ENCODE measurements around the gene SND1. TPM values are rescaled to one million over a fixed set of nuclear protein-coding genes. Genes with fewer than 3 reads are reported as not detected.

The SND1 gene
- total and polyA plus RNA-seq, 2 donors (not counting 1 experiment from before 2014, with no cell fraction given), result 137 to 174 TPM

- no peaks in the 10 kb centered on the region for H3K27me3 ChIP-seq (ENCODE audit: control insufficient read depth, insufficient read depth, low read length)
- no peak overlapping the region for H2AFZ ChIP-seq (ENCODE audit: low read length)
- H3K4me3 ChIP-seq (replicated peaks in 1 of 4; ENCODE audit: control extremely low read depth in 1 of 4, insufficient read depth in 1 of 4, low read depth in 3 of 4, low read length in 4 of 4), result no peak overlapping the region
- H3K4me1 ChIP-seq (ENCODE audit: control insufficient read depth, extremely low read depth, insufficient read depth, low read length), result peaks cover 2% of the 10 kb centered on the region
- H3K9ac ChIP-seq (ENCODE audit: insufficient read depth, low read length), result no peak overlapping the region
- H3K9me3 ChIP-seq (ENCODE audit: control insufficient read depth, insufficient read depth, low read depth, low read length), result no peaks in the 10 kb centered on the region
- DNase-seq (ENCODE audit: low read depth in 2 of 2), result no peak
- H3K79me2 ChIP-seq (ENCODE audit: control insufficient read depth, insufficient read depth, low read length), result no peaks in the 10 kb centered on the region
- no peak overlapping the region for H3K27ac ChIP-seq (ENCODE audit: insufficient read depth, low read length)
- no peaks in the 10 kb centered on the region for H3K36me3 ChIP-seq (ENCODE audit: control insufficient read depth, insufficient read depth, low read length)
- no peaks in the 10 kb centered on the region for H4K20me1 ChIP-seq (ENCODE audit: control insufficient read depth, extremely low read depth, insufficient read depth, low read length)
- TF ChIP-seq EZH2 (IDR thresholded peaks at IDR 0.05; ENCODE audit: low read length, missing control alignments), result no peak
- no peak for TF ChIP-seq CTCF (conservative IDR thresholded peaks at IDR 0.05 in 1 of 2, IDR thresholded peaks at IDR 0.05 in 1 of 2; ENCODE audit: low read depth in 1 of 2, low read length in 2 of 2)
- H3K4me2 ChIP-seq (ENCODE audit: extremely low read depth, insufficient read depth, low read length), result no peak overlapping the region
These were observed 256.6 kb downstream of the SND1 start for GRCh38 chr7:127908430-127909258.

- Histone ChIP-seq H3K27me3 (ENCODE audit: control insufficient read depth, insufficient read depth, low read length) (no peaks in the 10 kb centered on the region), H3K9ac (ENCODE audit: insufficient read depth, low read length) (no peak overlapping the region), H3K4me3 (replicated peaks in 1 of 4; ENCODE audit: control extremely low read depth in 1 of 4, insufficient read depth in 1 of 4, low read depth in 3 of 4, low read length in 4 of 4) (no peak overlapping the region), H4K20me1 (ENCODE audit: control insufficient read depth, extremely low read depth, insufficient read depth, low read length) (no peaks in the 10 kb centered on the region), H3K36me3 (ENCODE audit: control insufficient read depth, insufficient read depth, low read length) (no peaks in the 10 kb centered on the region), H3K27ac (ENCODE audit: insufficient read depth, low read length) (no peak overlapping the region), H2AFZ (ENCODE audit: low read length) (no peak overlapping the region), H3K4me2 (ENCODE audit: extremely low read depth, insufficient read depth, low read length) (no peak overlapping the region), H3K4me1 (ENCODE audit: control insufficient read depth, extremely low read depth, insufficient read depth, low read length) (peaks cover 2% of the 10 kb centered on the region), H3K9me3 (ENCODE audit: control insufficient read depth, insufficient read depth, low read depth, low read length) (no peaks in the 10 kb centered on the region), H3K79me2 (ENCODE audit: control insufficient read depth, insufficient read depth, low read length) (no peaks in the 10 kb centered on the region)
- no peak for TF ChIP-seq EZH2 (IDR thresholded peaks at IDR 0.05; ENCODE audit: low read length, missing control alignments)
- TF ChIP-seq CTCF (conservative IDR thresholded peaks at IDR 0.05 in 1 of 2, IDR thresholded peaks at IDR 0.05 in 1 of 2; ENCODE audit: low read depth in 1 of 2, low read length in 2 of 2), result no peak
- DNase-seq (ENCODE audit: low read depth in 2 of 2), result no peak
These were observed 257.6 kb downstream of the SND1 start for GRCh38 chr7:127909424-127910152.

GRCh38 chr7:127910670-127911069 lies 258.7 kb downstream of the SND1 start:
- Histone ChIP-seq H3K27me3 (ENCODE audit: control insufficient read depth, insufficient read depth, low read length) (no peaks in the 10 kb centered on the region), H3K9me3 (ENCODE audit: control insufficient read depth, insufficient read depth, low read depth, low read length) (no peaks in the 10 kb centered on the region), H3K9ac (ENCODE audit: insufficient read depth, low read length) (no peak overlapping the region), H3K4me1 (ENCODE audit: control insufficient read depth, extremely low read depth, insufficient read depth, low read length) (peaks cover 2% of the 10 kb centered on the region), H3K27ac (ENCODE audit: insufficient read depth, low read length) (no peak overlapping the region), H3K36me3 (ENCODE audit: control insufficient read depth, insufficient read depth, low read length) (no peaks in the 10 kb centered on the region), H4K20me1 (ENCODE audit: control insufficient read depth, extremely low read depth, insufficient read depth, low read length) (no peaks in the 10 kb centered on the region), H3K4me3 (replicated peaks in 1 of 4; ENCODE audit: control extremely low read depth in 1 of 4, insufficient read depth in 1 of 4, low read depth in 3 of 4, low read length in 4 of 4) (no peak overlapping the region), H3K4me2 (ENCODE audit: extremely low read depth, insufficient read depth, low read length) (no peak overlapping the region), H2AFZ (ENCODE audit: low read length) (no peak overlapping the region), H3K79me2 (ENCODE audit: control insufficient read depth, insufficient read depth, low read length) (no peaks in the 10 kb centered on the region)
- DNase-seq (ENCODE audit: low read depth in 2 of 2), result no peak
- no peak for TF ChIP-seq EZH2 (IDR thresholded peaks at IDR 0.05; ENCODE audit: low read length, missing control alignments)
